IPS DF 19.7 (cell line): Measurements from ENCODE around the gene DDX27.

ENCODE experiments used
- DNase-seq: peaks from one replicate; pipeline ENCODE4 v3.0.0-alpha.2; 2013; ENCODE audit warnings: low read depth, low spot score

DDX27 gene

GRCh38 chr20:49288250-49288751, 69.1 kb downstream of the DDX27 start:
- DNase-seq = no peak

GRCh38 chr20:49288784-49289696, 69.8 kb downstream of the DDX27 start:
- DNase-seq = no peak

DNA sequence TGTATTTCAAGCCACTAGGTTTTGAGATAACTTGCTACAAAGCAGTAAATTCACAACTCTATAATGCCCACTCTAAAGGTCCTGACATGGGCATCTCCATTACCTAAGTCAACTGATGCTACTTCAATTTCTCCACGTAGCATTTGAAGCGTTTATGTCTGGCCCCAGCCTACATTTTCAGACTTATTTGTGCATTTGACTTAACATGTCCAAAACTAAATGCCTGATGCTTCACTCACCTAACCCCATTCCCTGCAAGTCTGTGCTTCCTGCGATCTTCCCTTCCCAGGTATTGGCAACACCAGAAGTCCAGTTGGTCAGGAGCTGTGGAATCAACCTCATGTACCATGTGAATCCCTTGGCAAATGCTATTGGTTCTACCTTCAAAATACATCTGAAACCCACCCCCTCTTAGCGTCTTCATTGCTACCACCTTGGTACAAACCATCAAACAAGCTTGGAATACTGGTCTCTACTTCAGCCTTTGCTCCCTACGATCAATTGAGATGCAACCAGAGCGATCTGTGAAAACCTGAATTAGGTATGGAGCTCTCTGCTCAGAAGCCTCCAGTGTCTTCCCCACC, 71.5 kb downstream of the DDX27 start:
- DNase-seq = no peak

GRCh38 chr20:49291200-49291599, 72.0 kb downstream of the DDX27 start:
- DNase-seq = no peak

GRCh38 chr20:49292010-49292409, 72.8 kb downstream of the DDX27 start:
- DNase-seq = no peak

DNA sequence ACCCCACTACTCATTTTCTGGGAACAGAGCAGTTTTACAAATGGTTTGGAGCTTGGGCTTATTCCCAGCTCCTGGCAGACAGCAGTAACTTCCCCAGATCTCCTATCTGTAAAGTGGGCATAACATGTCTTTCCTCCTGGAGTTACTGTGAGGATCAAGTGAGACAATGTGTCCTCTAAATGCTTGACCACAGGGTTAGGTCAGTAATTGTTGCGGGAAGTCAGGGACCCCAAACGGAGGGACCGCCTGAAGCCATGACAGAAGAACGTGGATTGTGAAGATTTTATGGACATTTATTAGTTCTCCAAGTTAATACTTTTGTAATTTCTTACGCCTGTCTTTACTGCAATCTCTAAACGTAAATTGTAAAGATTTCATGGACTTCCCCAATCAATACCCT, 73.9 kb downstream of the DDX27 start:
- DNase-seq = no peak
